Epithelial cell of prostate (primary cell): Measurements from ENCODE around the gene SMIM22.
"Not testable (repeated sequence)": the region's sequence is repeated elsewhere in the genome, so short reads cannot be mapped to it uniquely, and the experiment has no call there.

Experiments
- DNase-seq: peaks from one replicate; pipeline ENCODE4 v3.0.0-alpha.2; 2011; ENCODE audit warnings: low read depth, low spot score
- H3K27ac ChIP-seq: fragments of 450-650 bp; 2 replicates; pipeline ENCODE4 v1.5.1; 2017; ENCODE audit warnings: mild to moderate bottlenecking

Gene SMIM22

DNA sequence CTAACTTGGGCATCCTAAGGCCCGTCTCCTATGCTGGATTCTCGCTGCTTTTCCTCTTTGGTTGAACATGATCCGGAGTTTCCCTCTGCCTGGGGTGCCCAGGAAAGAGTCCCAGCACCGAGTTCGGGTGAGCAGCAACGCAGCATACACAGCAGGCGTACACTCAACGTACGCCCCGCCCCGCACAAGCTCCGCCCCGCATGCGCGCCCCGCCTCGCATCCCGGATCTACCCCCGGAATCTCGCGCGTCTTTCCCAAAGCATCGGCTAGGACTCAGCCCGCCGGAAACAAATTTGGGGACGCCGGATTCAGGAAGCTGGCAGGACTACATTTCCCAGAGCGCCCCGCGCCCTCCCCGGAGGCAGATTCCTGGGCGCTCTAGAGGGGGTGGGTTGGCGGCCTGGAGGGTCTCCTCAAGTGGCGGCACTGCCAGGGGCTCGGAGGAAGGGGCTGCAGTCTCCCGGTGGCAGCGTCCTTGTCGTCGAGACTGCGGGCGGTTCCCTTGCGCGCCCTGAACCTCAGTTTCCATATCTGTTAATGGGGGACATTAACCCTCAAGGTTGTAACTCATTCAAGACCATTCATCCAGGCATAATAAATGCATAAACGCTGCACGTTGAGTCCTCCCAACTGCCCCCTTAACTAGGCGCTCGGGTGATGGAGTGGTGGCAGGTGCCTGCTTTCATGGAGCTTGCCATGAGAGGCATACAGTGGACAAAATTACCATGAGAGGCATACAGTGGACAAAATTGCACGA is 26.4 kb upstream of the SMIM22 start:
- DNase-seq = peak; percentile 68
- peak overlapping the region; percentile 91 for H3K27ac ChIP-seq

DNA sequence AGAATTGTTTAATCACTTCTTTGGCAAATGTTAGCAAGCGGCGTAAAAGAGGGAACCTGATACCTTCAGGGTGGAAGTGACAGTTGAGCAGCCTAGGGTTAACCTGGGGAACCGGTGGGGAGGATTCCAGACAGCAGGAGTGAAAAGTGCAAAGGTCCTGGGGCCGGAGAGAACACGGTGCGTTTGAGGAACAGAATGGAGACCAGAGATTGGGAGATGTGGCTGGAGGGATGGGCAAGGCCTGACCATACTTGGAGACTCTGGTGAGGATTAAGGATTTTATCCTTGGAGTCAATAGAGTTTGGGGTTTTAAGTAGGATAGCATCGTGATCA is 25.9 kb upstream of the SMIM22 start:
- no peak overlapping the region for H3K27ac ChIP-seq
- no peak for DNase-seq

DNA sequence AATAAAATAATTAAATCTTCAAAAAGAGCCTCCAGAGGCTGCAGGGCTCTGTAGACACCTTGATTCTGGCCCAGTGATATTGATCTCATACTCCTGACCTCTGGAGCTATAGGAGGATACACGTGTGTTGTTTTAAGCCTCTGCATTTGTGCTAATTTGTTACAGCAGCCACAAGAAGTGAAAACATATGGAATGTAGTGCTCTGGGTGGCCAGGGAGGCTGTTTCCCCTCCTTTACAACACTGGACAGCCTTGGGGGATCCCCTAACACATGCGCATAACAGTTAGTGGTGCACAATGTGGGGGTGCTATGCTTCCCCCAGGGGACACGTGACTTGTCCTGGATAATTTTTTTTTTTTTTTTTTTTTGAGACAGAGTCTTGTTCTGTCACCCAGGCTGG is 23.5 kb upstream of the SMIM22 start:
- DNase-seq = no peak
- H3K27ac ChIP-seq = no peak overlapping the region

DNA sequence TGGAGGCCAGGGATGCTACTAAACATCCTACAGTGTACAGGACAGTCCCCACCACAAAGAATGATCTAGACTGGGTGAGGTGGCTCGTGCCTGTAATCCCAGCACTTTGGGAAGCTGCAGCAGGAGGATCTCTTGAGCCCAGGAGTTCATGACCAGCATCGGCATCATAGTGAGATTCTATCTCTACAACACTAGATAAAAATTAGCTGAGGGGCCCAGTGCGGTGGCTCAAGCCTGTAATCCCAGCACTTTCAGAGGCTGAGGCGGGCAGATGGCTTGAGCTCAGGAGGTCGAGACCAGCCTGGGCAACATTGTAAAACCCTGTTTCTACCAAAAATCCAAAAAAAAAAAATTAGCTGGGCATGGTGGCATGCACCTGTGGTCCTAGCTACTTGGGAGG is 22.8 kb upstream of the SMIM22 start:
- DNase-seq = no peak
- no peak overlapping the region for H3K27ac ChIP-seq

DNA sequence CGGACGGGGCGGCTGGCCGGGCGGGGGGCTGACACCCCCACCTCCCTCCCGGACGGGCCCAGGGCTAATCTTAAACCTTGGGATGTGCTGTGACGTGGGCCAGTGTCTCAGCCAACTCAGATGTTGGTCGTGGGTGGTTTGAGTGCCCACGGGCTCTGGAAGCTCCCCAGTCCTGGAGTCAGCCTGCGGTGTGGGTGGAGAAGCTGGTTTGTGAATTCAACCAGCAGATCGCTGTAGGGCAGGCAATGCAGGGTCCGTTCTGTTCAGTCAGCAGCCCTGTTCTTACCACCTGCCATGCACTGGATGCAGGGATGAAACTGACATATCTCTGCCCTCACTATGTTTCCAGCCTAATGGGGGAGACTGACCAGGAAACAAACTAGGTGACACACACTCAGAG is 20.2 kb upstream of the SMIM22 start:
- DNase-seq = no peak
- H3K27ac ChIP-seq = no peak overlapping the region

DNA sequence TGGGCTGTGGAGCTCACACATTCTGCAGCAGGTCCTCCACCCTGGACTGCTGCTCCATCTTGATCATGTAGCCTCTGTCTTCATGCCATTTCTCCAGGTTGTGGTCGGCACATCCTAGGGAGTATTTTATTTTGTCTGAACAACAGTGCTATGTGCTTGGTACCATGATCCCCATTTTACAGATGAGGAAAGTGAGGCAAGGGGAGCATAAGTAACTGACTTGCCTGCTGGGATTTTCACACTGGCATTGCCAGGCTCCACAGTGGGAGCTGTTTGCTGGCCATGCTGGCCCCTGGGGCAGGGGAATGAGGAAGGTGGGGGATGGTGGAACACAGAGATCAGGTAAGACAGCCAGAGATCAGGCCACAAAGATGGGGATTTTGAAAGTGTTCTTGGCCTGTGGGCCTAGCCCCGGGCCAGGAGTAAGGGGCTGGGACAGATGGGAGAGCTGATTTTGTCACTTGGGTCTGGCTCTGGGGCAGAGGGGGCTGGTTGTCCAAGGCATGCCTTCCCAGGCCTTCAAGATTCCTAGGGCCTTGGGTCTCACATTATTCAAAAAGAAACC is 18.9 kb upstream of the SMIM22 start:
- no peak overlapping the region for H3K27ac ChIP-seq
- no peak for DNase-seq

DNA sequence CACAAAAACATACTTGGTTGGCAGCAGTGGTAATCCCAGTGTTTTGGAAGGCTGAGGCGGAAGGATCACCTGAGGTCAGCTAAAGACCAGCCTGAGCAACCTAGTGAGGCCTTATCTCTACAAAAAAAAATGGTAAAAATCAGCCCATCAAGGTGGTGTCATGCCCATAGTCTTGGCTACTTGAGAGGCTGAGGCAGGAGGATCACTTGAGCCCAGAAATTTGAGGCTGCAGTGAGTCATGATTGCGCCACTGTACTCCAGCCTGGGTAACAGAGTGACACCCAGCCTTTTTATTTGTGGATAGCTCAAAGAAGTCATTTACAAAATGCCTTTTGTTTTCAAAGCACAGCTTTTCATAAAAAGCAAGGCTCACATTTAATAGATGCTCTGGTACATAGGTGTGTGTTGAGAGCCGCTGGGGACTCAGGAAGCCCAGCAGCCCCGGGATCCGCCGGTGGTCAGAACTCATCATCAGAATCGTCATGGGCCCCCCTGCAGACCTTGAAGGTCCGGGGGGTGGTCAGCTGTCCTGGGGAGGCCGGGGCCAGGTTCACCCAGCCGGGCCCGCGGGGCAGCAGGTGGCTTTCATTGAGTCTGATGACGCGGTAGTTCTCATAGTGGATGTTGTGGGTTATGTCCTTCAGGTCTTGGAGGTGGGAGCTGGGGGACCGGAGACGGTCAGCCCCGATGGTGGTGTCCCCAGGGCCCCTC is 17.7 kb upstream of the SMIM22 start:
- no peak for DNase-seq

DNA sequence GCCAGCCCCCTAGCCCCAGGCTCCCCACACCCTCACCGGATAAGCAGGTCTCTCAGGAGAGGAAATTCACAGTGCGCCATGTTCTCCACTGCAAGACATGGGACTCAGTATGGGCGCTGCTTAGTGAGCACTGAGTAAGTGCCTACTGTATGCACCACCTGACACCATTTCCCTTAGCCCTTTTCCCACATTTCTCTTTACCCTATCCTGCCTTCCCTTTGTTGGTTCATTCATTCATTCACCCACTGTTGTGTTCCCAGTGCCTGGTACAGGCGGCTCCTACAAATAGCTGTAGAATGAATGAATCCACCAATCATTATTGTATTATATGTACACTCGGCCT is 17.1 kb upstream of the SMIM22 start:
- no peak overlapping the region for H3K27ac ChIP-seq
- no peak for DNase-seq

More for the DNA sequence above, 17.7 kb upstream of the SMIM22 start:
- H3K27ac ChIP-seq = no peak overlapping the region

DNA sequence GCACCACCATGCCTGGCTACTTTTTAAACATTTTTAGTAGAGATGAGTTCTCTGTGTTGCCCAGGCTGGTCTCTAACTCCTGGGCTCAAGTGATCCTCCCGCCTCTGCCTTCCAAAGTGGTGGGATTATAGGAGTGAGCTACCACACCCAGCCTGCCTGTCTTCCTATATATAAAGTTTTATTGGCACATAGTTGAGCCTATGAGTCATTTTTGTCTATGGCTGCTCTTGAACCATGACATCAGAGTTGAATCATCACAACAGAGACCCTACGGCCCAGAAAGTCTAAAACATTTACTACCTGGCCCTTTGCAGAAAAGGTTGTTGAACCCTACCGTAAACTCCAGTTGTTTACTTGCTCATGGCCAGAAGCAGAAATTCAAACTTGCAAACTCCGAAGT is 14.9 kb upstream of the SMIM22 start:
- no peak overlapping the region for H3K27ac ChIP-seq
- DNase-seq = no peak

DNA sequence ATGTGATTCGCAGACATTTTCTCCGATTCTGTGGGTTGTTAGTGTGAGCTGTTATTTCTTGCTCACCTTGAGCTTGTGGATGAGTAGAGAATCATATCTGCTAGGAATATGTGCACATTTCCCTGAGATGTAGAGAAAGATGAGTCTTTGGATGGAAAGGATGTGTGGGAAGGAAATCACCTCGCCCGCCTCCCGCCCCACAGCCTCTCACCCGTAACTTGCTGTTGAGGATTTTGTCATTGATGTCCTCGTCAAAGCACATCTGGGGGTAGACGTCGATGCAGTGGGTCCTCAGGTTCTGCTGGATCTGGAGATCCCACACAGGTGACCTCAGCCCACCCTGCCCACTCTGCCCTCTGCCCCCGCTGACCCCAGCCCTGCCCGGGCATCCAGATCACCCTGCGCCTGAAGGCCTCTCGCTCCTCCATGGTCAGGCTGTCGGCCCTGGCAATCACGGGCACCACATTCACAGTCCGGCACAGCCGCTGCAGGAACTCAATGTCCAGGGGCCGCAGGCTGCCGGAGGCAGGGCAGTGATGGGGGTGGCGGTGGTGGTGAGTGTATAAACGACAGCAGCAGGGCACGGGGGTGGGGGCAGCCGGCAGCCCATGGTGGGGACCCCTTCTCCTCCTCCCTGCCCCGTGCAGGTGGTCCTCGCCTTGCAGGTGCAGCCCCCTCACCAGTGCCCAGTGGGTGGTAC is 11.8 kb upstream of the SMIM22 start:
- H3K27ac ChIP-seq = no peak overlapping the region
- DNase-seq = no peak

DNA sequence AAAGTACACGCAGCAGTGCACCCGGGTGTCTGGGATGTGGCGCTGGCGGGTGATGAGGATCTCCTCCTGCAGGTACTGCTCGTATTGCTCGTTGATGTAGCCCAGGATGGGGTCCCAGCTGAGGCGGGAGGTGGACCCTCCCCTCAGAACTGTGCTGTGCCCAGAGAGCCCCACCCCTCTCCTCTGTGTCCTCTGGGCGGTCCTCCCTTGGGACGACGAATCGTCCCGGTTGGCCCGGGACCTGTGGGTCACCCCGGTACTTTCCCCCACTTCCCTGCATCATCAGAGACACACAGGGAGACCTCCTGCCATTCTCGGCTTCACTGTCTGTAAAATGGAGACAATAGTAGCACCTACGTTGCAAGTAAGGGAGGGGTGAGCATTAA is 11.2 kb upstream of the SMIM22 start:
- no peak for DNase-seq
- H3K27ac ChIP-seq = no peak overlapping the region

DNA sequence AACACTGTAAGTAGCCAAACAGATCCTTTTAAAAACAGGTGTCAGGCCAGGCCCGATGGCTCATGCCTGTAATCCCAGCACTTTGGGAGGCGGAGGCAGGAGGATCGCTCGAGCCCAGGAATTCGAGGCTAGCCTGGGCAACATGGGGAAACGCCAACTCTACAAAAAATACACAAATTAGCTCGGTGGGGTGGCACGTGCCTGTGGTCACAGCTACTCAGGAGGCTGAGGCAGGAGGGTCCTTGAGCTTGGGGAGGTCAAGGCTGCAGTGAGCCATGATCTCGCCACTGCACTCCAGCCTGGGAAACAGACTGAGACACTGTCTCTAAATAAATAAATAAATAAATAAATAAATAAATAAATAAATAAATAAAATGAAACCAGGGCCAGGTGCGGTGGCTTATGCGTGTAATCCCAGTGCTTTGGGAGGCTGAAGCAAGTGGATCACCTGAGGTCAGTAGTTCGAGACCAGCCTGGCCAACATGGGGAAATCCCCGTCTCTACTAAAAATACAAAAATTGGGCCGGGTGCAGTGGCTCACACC is 10.7 kb upstream of the SMIM22 start:
- H3K27ac ChIP-seq, DNase-seq: not testable (repeated sequence)

DNA sequence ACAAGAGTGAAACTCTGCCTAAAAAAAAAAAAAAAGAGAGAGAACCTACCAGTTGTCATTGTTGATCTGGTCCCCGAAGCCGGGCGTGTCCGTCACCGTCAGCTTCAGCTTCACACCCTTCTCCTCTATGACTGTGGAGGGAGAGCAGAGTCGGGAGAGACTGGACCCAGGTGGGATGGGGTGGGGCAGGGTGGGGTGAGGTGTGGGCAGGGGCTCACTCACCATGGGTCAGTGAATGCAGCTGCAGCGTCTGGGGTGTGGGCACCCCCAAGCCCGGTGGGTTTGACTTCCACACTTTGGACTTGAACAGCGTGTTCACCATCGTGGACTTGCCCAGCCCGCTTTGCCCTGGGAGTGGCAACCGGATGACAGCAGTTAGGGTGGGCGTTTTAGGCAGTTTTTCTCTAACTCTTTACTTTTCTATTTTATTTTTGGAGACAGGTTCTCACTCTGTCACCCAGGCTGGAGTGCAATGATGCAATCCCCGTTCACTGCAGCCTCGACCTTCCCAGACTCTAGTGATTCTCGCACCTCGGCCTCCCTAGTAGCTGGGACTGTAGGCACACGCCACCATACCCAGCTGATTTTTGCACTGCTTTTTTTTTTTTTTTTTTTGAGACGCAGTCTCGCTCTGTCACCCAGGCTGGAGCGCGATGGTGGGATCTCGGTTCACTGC is 9.3 kb upstream of the SMIM22 start:
- H3K27ac ChIP-seq = no peak overlapping the region
- no peak for DNase-seq

DNA sequence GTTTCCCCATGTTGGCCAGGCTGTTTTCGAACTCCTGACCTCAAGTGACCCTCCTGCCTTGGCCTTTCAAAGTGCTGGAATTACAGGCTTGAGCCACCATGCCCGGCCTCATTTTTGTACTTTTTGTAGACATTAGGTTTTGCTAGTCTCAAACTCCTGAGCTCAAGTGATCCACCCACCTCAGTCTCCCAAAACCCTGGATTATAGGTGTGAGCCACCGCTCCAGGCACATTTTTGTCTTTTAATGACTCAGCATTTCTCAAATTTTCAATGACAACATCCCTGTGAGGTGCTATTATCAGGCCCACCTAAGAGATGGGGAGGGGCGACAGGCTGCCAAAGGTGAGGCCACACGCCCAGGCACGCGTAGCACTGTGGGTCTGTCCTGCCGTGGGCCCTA is 8.1 kb upstream of the SMIM22 start:
- H3K27ac ChIP-seq = no peak overlapping the region
- no peak for DNase-seq

DNA sequence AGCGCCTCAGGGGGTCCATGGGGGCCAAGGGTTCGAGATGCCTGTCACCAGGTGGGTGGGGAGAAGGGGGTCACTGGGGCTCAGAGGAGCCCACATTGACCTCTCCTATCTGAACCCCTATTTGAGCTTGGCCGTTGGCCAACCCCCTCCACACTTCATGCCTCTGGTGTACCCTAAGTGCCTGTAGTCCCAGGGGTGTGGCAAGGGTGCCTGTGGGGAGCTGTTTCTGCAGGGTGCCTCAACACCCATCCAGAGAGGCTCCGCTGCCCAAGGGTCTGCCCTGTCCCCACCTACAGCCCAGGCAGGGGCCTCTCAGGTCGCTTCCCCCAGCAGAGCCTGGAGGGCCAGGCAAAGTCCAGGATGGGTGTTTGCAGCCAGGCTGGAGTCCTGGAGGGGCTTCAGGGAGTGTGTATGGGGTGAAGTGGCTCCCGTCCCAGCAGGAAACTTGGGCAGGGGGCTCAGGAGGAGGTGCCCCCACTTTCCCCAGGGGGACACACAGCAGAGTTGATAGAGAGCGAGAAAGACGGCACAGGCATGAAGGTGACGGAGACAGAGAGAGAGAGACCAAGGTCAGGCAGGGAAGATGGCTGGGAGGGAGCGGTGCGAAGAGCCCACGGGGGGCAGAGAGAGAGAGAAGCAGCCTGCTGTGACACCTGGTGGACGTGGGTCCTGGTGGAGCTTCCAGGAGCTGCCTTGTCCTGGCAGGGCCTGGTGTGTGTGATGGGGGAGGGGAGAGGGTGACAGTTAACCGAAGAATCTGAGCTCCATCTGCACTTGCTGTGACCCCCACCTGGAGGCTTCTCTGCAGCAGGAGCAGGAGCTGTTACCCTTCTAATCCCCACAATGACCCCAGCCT is 7.3 kb upstream of the SMIM22 start, which contains the start of gene SEPTIN12:
Gene SEPTIN12 (minus strand): TSS at position 719 of the 856 bp plus-strand sequence. CDS start 700 bp downstream, at position 19.
- no peak for DNase-seq
- no peak within 1 kb of the TSS for H3K27ac ChIP-seq

DNA sequence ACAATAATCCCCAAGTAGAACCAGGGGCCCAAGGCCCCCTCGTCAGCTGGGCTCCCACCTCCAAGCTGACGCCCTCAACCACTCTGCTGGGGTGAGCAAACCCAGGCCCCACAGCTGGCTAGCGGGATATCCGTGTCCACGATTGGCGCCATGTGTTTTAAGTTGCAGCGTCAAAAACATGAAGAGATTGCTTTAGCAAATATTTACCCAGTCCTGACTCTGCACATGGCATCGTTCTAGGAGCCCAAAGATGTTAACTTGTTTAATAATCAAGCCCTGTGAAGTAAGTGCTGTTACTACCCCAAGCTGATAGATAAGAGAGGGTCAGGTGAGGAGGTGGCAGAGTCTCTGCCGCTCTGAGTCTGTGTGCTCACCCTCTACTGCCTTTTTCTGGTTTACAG is 6.7 kb upstream of the SMIM22 start:
- H3K27ac ChIP-seq = no peak overlapping the region

DNA sequence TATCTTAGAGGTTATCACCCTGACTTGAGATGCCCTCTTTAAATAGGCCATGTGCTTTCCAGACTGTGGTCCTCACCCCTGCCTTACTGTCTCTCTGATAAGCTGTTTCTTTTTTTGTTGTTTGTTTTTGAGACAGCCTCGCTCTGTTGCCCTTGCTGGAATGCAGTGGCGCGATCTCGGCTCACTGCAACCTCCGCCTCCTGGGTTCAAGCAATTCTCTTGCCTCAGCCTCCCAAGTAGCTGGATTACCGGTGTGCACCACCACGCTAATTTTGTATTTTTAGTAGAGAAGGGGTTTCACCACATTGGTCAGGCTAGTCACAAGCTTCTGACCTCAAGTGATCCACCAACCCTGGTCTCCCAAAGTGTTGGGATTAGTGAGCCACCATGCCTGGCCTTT is 6.3 kb upstream of the SMIM22 start:
- no peak for DNase-seq
- no peak overlapping the region for H3K27ac ChIP-seq

More for the DNA sequence above, 6.7 kb upstream of the SMIM22 start:
- DNase-seq = no peak

DNA sequence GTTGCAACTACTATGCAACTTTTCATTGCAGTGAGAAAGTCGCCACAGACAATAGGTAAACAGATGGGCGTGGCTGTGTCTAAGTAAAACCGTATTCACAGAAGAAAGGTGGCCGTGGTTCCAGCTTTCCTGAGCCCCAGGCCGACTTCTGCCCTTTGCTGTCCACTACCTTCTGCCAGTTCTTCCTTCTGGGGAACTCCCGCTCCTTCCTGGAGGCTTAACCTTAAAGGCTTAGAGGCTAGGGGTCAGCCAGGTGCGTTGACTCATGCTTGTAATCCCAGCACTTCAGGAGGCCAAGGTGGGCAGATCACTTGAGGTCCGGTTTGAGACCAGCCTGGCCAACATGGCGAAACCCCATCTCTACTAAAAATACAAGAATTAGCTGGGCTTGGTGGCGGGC is 4.9 kb upstream of the SMIM22 start:
- DNase-seq = no peak
- H3K27ac ChIP-seq = no peak overlapping the region

DNA sequence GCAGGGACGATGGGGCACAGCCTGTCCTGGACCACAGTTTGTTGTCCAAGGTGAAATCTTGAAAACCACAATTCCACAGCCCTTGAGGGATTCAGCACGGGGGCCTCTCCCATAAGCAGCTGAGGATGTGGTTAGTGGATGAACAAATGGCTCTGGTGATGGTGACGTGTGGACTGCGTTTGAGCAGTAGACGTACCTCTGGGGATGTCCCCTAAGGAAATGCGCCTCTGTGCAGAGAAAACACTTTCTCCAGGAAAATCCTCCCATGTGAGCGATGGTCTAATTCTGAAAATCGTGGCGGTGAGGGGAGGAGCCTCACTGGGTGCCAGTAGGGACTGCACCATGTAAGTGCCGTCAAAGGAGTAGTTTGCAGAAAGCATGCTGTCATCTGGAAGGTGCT is 4.3 kb upstream of the SMIM22 start:
- no peak for DNase-seq
- no peak overlapping the region for H3K27ac ChIP-seq
